ENCODE data around the gene DCUN1D1.

DCUN1D1 gene

GRCh38 chr3:183022936-183023516 is 42.7 kb upstream of the DCUN1D1 start:
- Histone ChIP-seq H3K27me3 (ENCODE audit: insufficient read depth, low read length, poor library complexity, severe bottlenecking) (no peaks in the 10 kb centered on the region), H3K9me3 (ENCODE audit: insufficient read depth, low read depth, low read length) (no peaks in the 10 kb centered on the region), H4K20me1 (ENCODE audit: insufficient read depth, low read length, poor library complexity, severe bottlenecking) (no peaks in the 10 kb centered on the region), H3K4me2 (ENCODE audit: low read depth, low read length, poor library complexity, severe bottlenecking) (no peak overlapping the region), H3K4me1 (ENCODE audit: insufficient read depth, low read length, poor library complexity, severe bottlenecking) (no peaks in the 10 kb centered on the region), H3K9me2 (replicated peaks; ENCODE audit: low read depth, low read length) (no peaks in the 10 kb centered on the region), H3K36me3 (ENCODE audit: insufficient read depth, low read length) (peaks cover 61% of the 10 kb centered on the region; the same call in 1 of the 2 replicates), H3K4me3 (ENCODE audit: low read length, poor library complexity, severe bottlenecking) (no peak overlapping the region), H3K79me2 (ENCODE audit: insufficient read depth, low read length) (no peaks in the 10 kb centered on the region), H3F3A (ENCODE audit: low read depth) (no peaks in the 10 kb centered on the region), H3K9ac (ENCODE audit: low read depth, low read length, poor library complexity, severe bottlenecking) (no peak overlapping the region), H2AFZ (ENCODE audit: low read length) (no peak overlapping the region)
- TF ChIP-seq CTCF (conservative IDR thresholded peaks at IDR 0.05; ENCODE audit: low read length) (no peak), EZH2phosphoT487 (IDR thresholded peaks at IDR 0.05; ENCODE audit: borderline replicate concordance) (no peak)

- Histone ChIP-seq H2AFZ (ENCODE audit: low read length) (no peak overlapping the region), H3K9me3 (ENCODE audit: insufficient read depth, low read depth, low read length) (no peaks in the 10 kb centered on the region), H3K4me2 (ENCODE audit: low read depth, low read length, poor library complexity, severe bottlenecking) (no peak overlapping the region), H3K4me1 (ENCODE audit: insufficient read depth, low read length, poor library complexity, severe bottlenecking) (no peaks in the 10 kb centered on the region), H4K20me1 (ENCODE audit: insufficient read depth, low read length, poor library complexity, severe bottlenecking) (no peaks in the 10 kb centered on the region), H3K27me3 (ENCODE audit: insufficient read depth, low read length, poor library complexity, severe bottlenecking) (no peaks in the 10 kb centered on the region), H3K79me2 (ENCODE audit: insufficient read depth, low read length) (no peaks in the 10 kb centered on the region), H3K36me3 (ENCODE audit: insufficient read depth, low read length) (peaks cover 69% of the 10 kb centered on the region; the same call in 1 of the 2 replicates), H3K9me2 (replicated peaks; ENCODE audit: low read depth, low read length) (no peaks in the 10 kb centered on the region), H3K4me3 (ENCODE audit: low read length, poor library complexity, severe bottlenecking) (no peak overlapping the region), H3K9ac (ENCODE audit: low read depth, low read length, poor library complexity, severe bottlenecking) (no peak overlapping the region), H3F3A (ENCODE audit: low read depth) (no peaks in the 10 kb centered on the region)
- TF ChIP-seq CTCF (conservative IDR thresholded peaks at IDR 0.05; ENCODE audit: low read length), result no peak
- no peak for TF ChIP-seq EZH2phosphoT487 (IDR thresholded peaks at IDR 0.05; ENCODE audit: borderline replicate concordance)
Observed at GRCh38 chr3:183018421-183019192, 38.3 kb upstream of the DCUN1D1 start.

- no peaks in the 10 kb centered on the region for H3K9me2 ChIP-seq (replicated peaks; ENCODE audit: low read depth, low read length)
- H4K20me1 ChIP-seq (ENCODE audit: insufficient read depth, low read length, poor library complexity, severe bottlenecking), result no peaks in the 10 kb centered on the region
- no peaks in the 10 kb centered on the region for H3K4me1 ChIP-seq (ENCODE audit: insufficient read depth, low read length, poor library complexity, severe bottlenecking)
- H3K4me3 ChIP-seq (ENCODE audit: low read length, poor library complexity, severe bottlenecking), result no peak overlapping the region
- no peak overlapping the region for H2AFZ ChIP-seq (ENCODE audit: low read length)
- H3K4me2 ChIP-seq (ENCODE audit: low read depth, low read length, poor library complexity, severe bottlenecking), result no peak overlapping the region
- H3K9me3 ChIP-seq (ENCODE audit: insufficient read depth, low read depth, low read length), result no peaks in the 10 kb centered on the region
- TF ChIP-seq EZH2phosphoT487 (IDR thresholded peaks at IDR 0.05; ENCODE audit: borderline replicate concordance) (no peak), CTCF (conservative IDR thresholded peaks at IDR 0.05; ENCODE audit: low read length) (no peak)
- no peaks in the 10 kb centered on the region for H3K27me3 ChIP-seq (ENCODE audit: insufficient read depth, low read length, poor library complexity, severe bottlenecking)
- H3F3A ChIP-seq (ENCODE audit: low read depth), result no peaks in the 10 kb centered on the region
- peaks cover 47% of the 10 kb centered on the region; the same call in 1 of the 2 replicates for H3K36me3 ChIP-seq (ENCODE audit: insufficient read depth, low read length)
- no peak overlapping the region for H3K9ac ChIP-seq (ENCODE audit: low read depth, low read length, poor library complexity, severe bottlenecking)
- no peaks in the 10 kb centered on the region for H3K79me2 ChIP-seq (ENCODE audit: insufficient read depth, low read length)
Observed at GRCh38 chr3:183015185-183015584, 34.8 kb upstream of the DCUN1D1 start.

Measured in Loucy (cell line).